Esophagus muscularis mucosa (tissue), 4 donors: ENCODE data around the gene LPXN. TPM values are rescaled to one million over a fixed set of nuclear protein-coding genes. Genes with fewer than 3 reads are reported as not detected.

Experiments used
- DNase-seq: peaks from one replicate; pipeline ENCODE4 v3.0.0-alpha.2; 2017; ENCODE audit errors: extremely low spot score
- H3K27ac ChIP-seq, 4 donors: fragments of 200-600 bp; sonication (generic); replicated peaks in 1 of 4; 1 replicate in 3 of 4; 2 replicates in 1 of 4; pipeline ENCODE4 v1.5.1; 2016 to 2019; ENCODE audit warnings: mild to moderate bottlenecking in 1 of 4
- H3K27me3 ChIP-seq, 4 donors: fragments of 200-600 bp; sonication (generic); one replicate each; pipeline versions ENCODE4 v1.5.1 to v1.6.0; 2016 to 2019
- H3K36me3 ChIP-seq, 4 donors: fragments of 200-600 bp; sonication (generic); one replicate each; pipeline ENCODE4 v1.5.1; 2016 to 2019
- H3K4me1 ChIP-seq, 4 donors: fragments of 200-600 bp; sonication (generic); one replicate each; pipeline ENCODE4 v1.5.1; 2016 to 2019
- H3K4me3 ChIP-seq, 4 donors: fragments of 200-600 bp; sonication (generic); 1 replicate in 2 of 4; 2 replicates in 2 of 4; pipeline ENCODE4 v1.5.1; 2016 to 2019; ENCODE audit warnings: mild to moderate bottlenecking in 4 of 4, moderate library complexity in 1 of 4
- H3K9me3 ChIP-seq, 4 donors: fragments of 200-600 bp; sonication (generic); 1 replicate in 3 of 4; 2 replicates in 1 of 4; pipeline ENCODE4 v1.5.1; 2016 to 2019
- CTCF ChIP-seq, 3 experiments: fragments of 200-600 bp in 2 of 3; fragments of 450-650 bp in 1 of 3; sonication (generic) in 2 of 3; IDR thresholded peaks; one replicate each; pipeline ENCODE4 v1.5.1; 2017 to 2019; ENCODE audit warnings: antibody characterized with exemption in 3 of 3, mild to moderate bottlenecking in 2 of 3, moderate library complexity in 1 of 3
- EP300 ChIP-seq: sonication (generic); formaldehyde crosslinking; IDR thresholded peaks from one replicate; pipeline ENCODE4 v1.6.1; 2017; ENCODE audit warnings: antibody characterized with exemption
- POLR2A ChIP-seq: fragments of 450-650 bp; IDR thresholded peaks from one replicate; pipeline ENCODE4 v1.6.1; 2017; ENCODE audit warnings: antibody characterized with exemption, moderate library complexity, mild to moderate bottlenecking, low read depth
- POLR2AphosphoS5 ChIP-seq, 2 donors: sonication (generic); formaldehyde crosslinking; IDR thresholded peaks; one replicate each; pipeline ENCODE4 v1.6.1; 2017; ENCODE audit warnings: antibody characterized with exemption in 2 of 2
- WGBS: methylation state at CpG from one replicate; pipeline ENCODE4 v1.1.5; 2018; 5-methylcytosine and 5-hydroxymethylcytosine counted together
- intact Hi-C: fragments of 100-400 bp; cut with DNase I; formaldehyde crosslinking; loops from one replicate; pipeline ENCODE4 v1.15.1; 2023
- total RNA-seq, 4 donors: library from RNA; depleted of rRNA; stranded (reverse); fragments of >200 nt; gene quantifications; one replicate each; pipeline versions ENCODE4 v1.1.0 to v1.2.1, GENCODE V29; 2016

LPXN gene
- total RNA-seq, 4 donors from 2014 or later: 4.1 to 9.6 (median 7.2) TPM

DNA sequence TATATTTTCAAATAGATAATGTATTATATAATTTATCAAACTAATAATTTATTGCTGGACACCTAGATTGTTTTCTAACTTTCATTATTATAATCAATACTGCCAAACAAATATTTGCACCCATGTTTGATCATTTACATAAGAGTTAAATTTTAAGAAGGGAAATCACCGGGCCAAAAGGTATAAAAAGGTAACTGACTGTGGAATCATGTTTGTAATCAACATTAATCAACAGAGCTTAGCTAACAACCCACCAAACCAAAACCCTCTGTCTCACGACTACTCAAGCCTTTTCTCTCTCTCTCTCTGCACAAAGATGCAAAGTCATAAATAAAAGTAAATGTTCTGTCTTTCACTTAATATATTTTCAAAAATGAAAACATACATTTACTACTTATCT, 14.8 kb downstream of the LPXN start:
- H3K4me3 ChIP-seq: no peak overlapping the region
- H3K27me3 ChIP-seq: no peaks in the 10 kb centered on the region
- H3K4me1 ChIP-seq: no peaks in the 10 kb centered on the region
- WGBS: 77% methylated on average over 2 of the region's 2 CpGs
- H3K36me3 ChIP-seq: peaks cover 4 to 36% (median 15%) of the 10 kb centered on the region in 4 donors
- H3K9me3 ChIP-seq: no peaks in the 10 kb centered on the region
- no peak for TF ChIP-seq CTCF (IDR thresholded peaks at IDR 0.05)
- no peak for TF ChIP-seq POLR2AphosphoS5 (IDR thresholded peaks at IDR 0.05)
- TF ChIP-seq EP300: no peak
- no peak for TF ChIP-seq POLR2A
- H3K27ac ChIP-seq: no peak overlapping the region
- no peak for DNase-seq
- intact Hi-C loops: loop anchor here (10.0 kb wide), 1 partner anchor 114 kb away; no protein-coding TSS in a partner anchor

GRCh38 chr11:58549644-58550043, 26.0 kb downstream of the LPXN start:
- H3K36me3 ChIP-seq: peaks cover 57 to 100% (median 82%) of the 10 kb centered on the region in 4 donors
- TF ChIP-seq POLR2A (no peak), CTCF (IDR thresholded peaks at IDR 0.05) (no peak), EP300 (no peak), POLR2AphosphoS5 (IDR thresholded peaks at IDR 0.05) (no peak)
- no peak overlapping the region for H3K27ac ChIP-seq
- H3K27me3 ChIP-seq: no peaks in the 10 kb centered on the region
- intact Hi-C loops: no loop called here
- WGBS: 94% methylated on average over 7 of the region's 7 CpGs
- no peaks in the 10 kb centered on the region for H3K4me1 ChIP-seq
- DNase-seq: no peak
- H3K9me3 ChIP-seq: no peaks in the 10 kb centered on the region
- H3K4me3 ChIP-seq: no peak overlapping the region

DNA sequence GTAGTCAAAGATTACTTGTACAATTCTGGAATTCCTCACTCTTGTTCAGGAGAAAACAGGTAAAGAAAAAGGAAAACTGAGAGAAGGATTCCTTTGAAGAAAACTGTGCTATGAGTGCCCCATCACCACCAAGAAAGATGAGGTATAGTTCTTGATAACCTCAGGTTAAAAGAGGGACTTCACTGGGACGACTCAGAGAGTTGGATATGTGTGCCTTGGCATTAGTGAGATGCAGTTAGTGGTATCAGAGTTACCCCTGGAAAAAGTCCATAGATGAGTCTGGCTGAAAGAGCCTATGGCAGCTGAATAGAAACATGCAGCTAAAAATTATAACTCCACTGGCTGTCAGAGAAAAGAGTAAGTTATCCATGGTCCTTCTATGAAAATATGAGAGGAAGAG, 28.8 kb downstream of the LPXN start:
- no peak for TF ChIP-seq POLR2A
- TF ChIP-seq CTCF (IDR thresholded peaks at IDR 0.05): no peak
- no peak for TF ChIP-seq EP300
- TF ChIP-seq POLR2AphosphoS5 (IDR thresholded peaks at IDR 0.05): no peak
- Histone ChIP-seq H3K36me3 (peaks cover 33 to 89% (median 65%) of the 10 kb centered on the region in 4 donors), H3K27me3 (no peaks in the 10 kb centered on the region), H3K4me1 (no peaks in the 10 kb centered on the region), H3K9me3 (no peaks in the 10 kb centered on the region), H3K4me3 (no peak overlapping the region), H3K27ac (no peak overlapping the region)
- WGBS: 47% methylated on average over 1 of the region's 1 CpG
- DNase-seq: no peak
- intact Hi-C loops: no loop called here

GRCh38 chr11:58531865-58532341, 43.8 kb downstream of the LPXN start:
- no peak overlapping the region for H3K4me3 ChIP-seq
- no peak for DNase-seq
- H3K27me3 ChIP-seq: no peaks in the 10 kb centered on the region
- intact Hi-C loops: no loop called here
- TF ChIP-seq CTCF (IDR thresholded peaks at IDR 0.05): no peak
- no peak for TF ChIP-seq POLR2AphosphoS5 (IDR thresholded peaks at IDR 0.05)
- TF ChIP-seq EP300: no peak
- no peak for TF ChIP-seq POLR2A
- no peaks in the 10 kb centered on the region for H3K4me1 ChIP-seq
- H3K36me3 ChIP-seq: peaks cover 17 to 59% (median 49%) of the 10 kb centered on the region in 4 donors
- H3K9me3 ChIP-seq: no peaks in the 10 kb centered on the region
- 100% methylated on average over 14 of the region's 25 CpGs for WGBS
- H3K27ac ChIP-seq: no peak overlapping the region

DNA sequence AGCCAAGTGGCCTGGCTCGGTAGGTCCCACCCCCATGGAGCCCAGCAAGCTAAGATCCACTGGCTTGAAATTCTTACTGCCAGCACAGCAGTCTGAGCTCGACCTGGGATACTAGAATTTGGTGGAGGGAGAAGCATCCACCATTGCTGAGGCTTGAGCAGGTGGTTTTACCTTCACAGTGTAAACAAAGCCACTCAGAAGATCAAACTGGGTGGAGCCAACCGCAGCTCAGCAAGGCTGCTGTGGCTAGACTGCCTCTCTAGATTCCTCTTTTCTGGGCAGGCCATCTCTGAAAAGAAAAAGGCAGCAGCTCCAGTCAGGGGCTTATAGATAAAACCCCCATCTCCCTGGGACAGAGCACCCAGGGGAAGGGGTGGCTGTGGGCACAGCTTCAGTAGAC, 45.4 kb downstream of the LPXN start:
- Histone ChIP-seq H3K9me3 (no peaks in the 10 kb centered on the region), H3K27me3 (no peaks in the 10 kb centered on the region), H3K4me1 (peaks cover 0 to 8% (median 5%) of the 10 kb centered on the region in 4 donors), H3K36me3 (peaks cover 17 to 65% (median 49%) of the 10 kb centered on the region in 4 donors), H3K4me3 (no peak overlapping the region), H3K27ac (no peak overlapping the region)
- WGBS: 94% methylated on average over 2 of the region's 3 CpGs
- intact Hi-C loops: no loop called here
- no peak for TF ChIP-seq CTCF (IDR thresholded peaks at IDR 0.05)
- DNase-seq: no peak
